T-helper 22 cell (primary cell): Measurements from ENCODE around the gene ZCCHC24.

Source experiments
- DNase-seq: peaks from one replicate; pipeline ENCODE4 v3.0.0-alpha.2; 2020; ENCODE audit warnings: low read depth

Gene ZCCHC24

DNA sequence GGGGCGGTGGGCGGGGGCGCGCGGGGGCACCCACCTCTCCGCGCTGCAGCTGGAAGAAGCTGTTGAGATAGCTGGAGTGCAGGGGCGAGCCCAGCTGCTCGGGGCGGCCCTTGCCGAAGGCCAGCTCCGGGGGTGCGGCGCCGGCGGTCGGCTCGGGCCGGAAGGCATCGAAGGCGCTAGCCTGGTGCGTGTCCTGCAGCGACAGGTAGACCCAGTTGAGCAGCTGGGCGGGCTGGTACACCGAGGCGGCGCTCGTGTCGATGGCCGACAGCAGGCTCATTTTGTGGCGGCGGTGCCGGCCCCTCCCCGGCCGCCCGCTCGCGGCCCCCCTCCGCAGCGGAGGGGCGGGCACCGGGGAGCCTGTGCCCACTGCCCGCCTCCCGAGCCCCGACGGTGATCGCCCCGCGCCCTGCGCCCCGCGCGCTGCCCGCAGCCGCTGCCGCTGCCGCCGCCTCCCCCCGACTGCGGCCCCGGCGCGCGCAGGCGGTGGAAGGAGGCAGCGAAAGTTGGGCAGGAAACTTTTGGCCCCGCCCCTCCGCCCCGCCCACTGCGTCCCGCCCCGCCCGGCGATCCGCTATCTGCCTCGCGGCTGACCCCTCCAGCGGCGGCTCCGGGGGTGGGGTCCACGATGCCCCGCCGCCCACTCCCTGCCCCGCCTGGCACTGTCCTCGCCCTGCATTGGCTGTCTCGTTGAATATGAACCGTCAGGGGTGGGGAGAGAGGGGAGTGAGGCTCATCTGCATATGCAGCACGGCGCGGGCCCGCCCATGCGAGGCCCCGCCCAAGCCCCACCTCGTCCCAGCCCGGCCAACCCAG lies at the start of gene ZCCHC24:
TSS of gene ZCCHC24 (minus strand) at position 464 of the 816 bp plus-strand sequence. CDS start at position 280, 184 bp downstream.
- DNase-seq: peak; percentile 94

DNA sequence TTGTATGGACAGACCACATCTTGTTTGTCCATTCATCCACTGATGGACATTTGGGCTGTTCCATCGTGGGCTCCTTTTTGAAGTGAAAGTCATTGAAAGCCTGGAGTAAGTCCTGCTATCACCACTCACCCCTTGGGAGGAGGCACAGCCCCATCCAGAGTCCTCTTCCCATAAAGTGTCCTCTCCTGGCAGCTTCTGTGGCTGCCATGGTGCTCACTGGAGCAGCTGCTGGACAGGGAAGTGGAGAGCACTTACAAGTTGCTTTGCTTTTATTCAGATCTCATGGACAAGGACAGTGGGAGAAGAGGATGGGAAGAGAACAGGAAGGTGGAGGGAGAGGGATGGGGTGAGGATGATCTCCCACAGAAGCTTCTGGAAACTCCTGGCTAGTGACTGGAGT lies 48.4 kb upstream of the ZCCHC24 start:
- no peak for DNase-seq

DNA sequence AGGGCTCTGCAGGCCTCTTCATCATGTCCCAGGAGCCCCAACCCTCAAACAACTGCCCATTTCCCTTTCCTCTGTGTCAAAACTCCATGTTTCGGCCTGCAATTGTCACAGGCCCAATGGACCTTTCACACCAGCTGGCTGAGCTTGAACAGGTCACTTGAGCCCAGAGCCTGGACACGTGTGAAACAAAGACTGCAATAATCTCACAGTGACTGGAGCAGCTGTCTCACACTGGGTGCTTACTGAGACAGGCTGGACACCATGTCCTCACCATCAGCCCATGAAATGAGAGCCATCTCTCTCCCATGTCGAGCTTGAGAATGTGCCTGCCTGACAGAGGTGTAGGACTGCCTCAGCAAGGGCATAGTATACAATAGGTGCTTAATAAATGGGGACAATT lies 47.4 kb upstream of the ZCCHC24 start:
- DNase-seq: no peak

DNA sequence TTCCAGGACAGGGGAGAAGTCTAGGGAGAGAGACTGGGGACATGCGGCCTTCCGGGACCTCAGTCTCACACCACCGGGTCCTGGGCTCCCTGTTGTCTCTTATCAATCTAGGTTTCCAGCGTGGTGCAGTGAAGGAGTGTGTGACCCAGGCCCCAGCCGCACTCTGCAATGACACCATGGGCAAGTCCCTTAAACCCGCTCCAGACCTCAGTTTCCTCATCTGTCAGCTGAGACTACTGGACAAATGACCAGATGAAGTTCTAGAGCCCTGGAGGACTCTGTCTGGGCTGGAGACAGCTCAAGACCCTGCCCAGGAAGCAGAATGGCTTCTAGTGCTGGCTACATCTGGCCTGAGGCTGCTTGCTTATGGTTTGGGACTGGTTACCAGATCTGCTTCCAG lies 46.8 kb upstream of the ZCCHC24 start:
- DNase-seq: no peak

DNA sequence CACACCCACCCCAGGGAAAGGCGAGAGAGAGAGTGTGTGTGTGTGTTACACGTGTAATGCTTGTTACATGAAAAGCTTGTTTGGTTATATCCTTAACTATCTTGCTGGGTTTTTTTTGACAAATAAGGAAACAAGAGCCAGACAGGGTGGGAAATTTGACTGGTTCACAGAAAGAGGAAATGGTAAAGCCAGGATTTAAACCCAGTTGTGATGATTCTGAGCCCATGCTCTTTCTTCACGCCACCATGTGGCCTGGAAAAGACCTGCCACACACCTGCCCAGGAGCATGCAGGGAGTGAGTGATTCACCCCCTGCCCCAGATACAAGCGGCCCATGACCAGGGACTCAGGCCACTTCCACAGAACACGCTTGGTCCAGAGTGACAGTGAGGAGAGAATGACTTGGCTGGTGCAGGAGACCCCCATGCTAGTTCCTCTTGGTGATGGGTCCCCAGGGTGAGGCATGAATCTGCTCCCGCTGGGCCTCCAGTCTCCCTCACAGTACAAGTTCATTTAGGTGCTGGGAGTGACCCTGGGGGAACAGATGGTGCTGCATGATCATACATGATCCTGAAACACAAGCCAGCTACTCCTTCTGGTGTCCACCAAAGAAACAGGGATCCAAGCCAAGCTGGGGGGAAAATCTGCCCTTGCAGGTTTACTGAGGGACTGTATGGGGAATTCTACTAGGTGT lies 45.9 kb upstream of the ZCCHC24 start:
- DNase-seq: no peak

DNA sequence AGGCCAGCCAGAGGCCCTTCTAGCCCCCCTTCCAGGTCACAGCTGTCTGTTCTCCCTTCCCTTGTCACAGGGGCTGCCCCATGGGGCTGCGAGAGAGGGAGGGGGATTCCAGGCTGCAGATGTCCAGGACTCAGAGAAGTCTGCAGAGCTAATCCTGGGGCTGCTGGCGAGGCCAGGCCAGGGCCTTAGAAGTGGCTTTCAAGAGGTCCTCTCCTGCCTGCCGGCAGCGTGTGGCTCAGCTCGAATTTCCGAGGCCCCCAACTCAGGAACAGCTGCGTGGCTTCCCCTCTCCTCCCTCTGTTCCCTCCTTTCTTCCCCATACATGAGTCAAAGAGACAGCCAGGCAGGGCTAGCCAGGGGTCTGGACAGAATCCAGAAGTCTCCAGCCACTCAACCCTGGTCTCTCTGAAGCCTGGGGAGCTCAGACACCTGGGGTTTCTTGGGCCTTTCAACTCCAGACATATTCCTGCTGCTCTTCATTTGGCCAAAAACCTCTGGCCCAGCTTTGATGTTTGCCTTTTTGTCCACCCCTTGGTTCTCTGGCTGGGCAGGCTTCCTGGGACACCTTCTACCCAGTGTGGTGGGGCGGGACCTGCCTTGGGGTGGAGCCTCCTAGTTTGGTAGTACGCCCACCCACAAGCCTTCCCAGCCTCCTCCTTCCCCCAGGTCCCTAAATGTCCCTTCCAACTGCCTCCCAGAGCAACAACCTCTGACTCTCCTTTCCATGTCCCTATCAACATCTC lies 45.1 kb upstream of the ZCCHC24 start:
- no peak for DNase-seq

DNA sequence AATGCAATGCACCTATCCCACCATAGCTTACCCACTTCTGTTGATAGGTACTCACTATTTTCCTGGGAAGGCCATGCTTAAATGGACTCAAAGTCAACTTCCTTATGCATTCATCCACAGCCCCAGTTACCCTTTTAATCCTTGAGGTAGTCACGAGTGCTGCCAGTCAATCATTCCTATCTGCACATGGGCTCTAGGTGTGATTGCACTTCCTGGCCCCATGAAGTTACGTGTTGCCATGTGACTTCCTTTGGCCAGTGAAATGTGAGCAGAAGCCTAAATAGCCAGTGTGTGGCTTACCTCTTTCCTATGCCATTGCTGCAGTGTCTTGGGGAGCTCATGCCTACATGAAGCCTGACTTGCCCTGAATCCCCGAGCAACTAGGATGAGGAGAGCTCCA lies 43.4 kb upstream of the ZCCHC24 start:
- DNase-seq: no peak

DNA sequence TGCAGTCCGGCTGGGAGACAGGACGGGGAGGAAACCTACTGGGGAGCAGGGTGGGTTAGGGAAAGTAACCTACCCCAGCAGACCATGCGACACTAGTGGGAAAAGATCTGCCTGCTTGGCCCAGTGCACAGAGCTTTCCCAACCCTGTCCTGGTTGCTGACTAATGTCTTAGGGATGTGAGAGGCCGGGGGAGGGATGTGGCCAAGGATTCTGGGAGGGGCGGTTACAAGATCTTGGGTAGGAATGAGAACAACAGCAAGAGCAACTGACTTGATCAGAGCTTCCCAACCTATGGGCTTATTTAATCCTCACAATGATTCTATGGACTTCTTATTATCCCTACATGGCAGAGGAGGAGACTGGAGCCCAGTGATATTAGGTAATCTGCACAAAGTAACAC lies 42.9 kb upstream of the ZCCHC24 start:
- DNase-seq: no peak

DNA sequence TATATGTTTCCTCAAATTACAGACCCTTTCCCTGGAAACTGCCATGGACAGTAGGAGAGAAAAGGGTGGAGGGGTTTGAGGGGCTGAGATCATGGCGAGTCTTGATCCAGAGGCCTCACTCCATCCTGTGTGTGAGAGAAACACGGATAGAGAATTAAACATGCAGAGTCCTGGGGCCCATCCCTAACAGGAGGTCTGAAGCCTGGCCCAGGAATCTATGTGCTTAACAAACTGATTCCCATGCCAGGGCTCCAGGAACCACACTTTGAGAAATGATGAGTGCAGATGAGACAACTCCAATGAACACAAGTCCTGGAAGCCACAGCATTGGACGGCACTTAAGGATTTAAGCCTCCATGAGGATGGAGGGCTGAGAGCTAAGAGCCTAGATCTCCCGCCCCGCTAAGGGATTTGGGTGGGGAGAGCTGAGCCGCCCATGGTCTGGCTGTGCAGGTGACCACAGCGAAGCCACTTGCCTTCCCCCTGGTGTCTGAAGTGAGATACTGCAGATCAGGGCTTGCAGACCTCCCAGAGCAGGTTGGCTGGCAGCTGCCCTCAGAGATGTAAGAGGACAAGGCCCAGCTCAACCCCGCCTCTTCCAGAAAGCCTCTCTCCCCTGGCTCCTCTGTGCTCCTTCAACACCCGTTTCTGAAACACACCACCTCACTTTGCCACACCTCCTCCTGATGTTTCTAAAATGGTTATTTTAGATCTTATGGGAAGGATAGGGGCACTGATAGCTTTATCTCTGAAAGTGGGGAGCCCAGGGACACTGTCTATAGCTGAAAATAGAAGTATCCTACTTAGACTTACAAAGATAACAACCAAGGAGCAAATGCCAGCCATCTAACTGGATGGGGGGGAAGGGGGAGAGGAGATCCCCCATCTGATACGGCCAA lies 42.1 kb upstream of the ZCCHC24 start:
- DNase-seq: no peak

DNA sequence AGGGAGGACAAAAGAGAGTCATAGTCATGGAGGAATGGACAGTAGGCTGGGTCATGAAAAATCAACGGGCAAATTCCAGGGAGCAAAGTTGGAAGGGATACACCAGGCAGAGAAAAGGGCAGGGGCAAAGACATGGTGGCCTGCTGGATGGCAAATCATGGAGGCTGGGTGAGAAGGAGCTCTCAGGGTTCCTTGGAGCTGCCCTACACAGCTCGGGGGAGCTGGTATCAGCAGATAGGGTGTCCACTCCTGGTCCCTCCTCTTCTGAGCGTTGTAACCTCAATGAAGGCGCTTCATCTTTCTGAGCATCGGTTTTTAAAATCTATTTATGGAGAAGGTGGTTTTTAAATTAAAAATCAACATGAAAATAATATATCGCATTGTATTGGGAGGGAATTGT lies 39.1 kb upstream of the ZCCHC24 start:
- DNase-seq: no peak

DNA sequence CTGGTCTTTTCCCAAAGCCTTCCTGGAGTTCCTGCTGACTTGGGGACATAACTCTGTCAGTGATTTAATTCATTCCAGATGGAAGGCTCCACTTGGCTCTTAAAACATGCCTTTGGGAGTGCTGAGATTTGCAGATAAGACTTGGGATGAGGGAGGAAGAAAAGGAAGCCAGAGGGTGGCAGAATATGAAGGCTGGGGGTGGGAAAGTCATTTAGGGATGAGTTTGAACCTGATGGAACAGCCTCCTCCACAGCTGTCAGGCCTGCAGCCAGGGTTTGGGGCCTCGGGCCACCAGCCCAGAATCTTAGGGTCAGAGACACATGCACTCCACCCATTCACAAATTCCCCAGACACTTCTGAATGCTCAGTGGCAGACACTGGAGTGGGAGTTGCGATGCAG lies 38.5 kb upstream of the ZCCHC24 start:
- no peak for DNase-seq

DNA sequence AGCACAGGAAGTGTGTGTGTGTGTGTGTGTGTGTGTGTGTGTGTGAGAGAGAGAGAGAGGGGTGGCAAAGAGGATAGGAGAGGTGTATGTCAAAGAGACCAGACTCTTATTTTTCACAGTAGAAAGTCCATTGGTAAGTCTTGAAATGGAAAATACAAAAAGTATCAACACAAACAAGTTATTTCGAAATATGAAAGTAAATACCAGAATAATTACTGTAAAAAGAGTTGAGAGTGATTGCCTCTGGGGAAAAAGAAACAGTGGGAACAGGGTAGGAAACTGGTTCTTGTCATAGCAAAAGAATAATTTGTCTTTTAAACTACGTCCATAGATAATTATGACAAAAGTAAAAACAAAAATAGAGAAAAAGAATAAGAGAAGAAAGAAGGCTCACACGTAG lies 37.9 kb upstream of the ZCCHC24 start:
- DNase-seq: no peak

DNA sequence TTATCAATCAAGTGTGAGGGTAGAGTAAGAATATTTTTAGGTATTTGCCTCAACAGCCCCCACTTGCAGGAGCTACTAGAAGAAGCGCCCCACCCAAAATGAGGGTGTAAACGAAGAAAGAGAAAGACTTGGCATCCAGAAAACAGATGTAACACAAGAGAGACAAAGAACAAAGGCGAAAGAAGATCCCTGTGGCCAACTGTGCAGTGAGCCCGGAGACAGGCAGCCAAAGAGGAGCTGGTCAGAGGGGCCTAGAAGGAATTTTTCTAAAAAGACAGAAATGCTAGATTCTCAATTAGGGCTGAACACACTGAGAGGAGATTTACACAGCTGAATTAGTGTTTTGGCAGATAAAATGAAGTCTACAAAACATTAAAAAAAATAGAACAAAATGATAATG lies 37.3 kb upstream of the ZCCHC24 start:
- DNase-seq: no peak

DNA sequence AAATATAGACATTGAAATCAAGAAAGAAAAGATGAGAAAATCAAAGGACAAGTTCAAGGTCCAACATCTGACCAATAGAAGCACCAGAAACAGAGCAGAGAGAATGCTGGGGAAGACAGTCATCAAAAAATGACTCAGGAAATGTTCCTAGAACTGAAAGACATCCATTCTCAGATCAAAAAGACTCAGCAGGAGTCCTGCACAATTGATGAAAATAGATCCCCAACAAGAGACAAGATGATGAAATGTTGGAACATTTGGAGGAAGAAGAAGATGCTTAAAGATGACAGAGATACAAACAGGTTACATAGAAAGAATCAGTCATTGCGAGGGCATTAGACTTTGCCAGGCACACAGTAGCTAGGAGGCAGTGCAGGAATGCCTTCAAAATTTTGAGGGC lies 36.9 kb upstream of the ZCCHC24 start:
- DNase-seq: no peak

DNA sequence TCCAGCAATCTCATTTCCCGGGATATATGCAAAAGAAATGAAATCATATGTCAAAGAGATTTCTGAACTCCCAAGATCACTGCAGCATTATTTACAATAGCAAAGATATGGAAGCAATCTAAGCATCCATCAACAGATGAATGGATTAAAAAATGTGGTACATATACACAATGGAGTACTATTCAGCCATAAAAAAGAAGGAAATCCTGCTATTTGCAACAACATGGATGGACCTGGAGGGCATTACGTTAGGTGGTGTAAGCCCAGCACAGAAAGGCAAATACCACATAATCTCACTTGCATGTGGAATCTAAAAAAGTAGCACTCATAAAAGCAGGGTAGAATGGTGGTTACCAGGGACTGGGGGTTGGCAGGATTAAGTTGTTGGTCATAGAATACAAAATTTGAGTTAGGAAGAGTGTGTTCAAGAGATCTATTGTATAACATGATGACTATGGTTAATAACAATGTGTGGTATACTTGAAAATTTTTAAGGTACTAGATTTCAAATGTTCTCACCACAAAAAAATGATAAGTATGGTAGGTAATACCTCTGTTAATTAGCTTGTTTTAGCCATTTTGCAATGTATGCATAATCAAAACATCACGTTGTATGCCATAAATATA lies 34.0 kb upstream of the ZCCHC24 start:
- no peak for DNase-seq

DNA sequence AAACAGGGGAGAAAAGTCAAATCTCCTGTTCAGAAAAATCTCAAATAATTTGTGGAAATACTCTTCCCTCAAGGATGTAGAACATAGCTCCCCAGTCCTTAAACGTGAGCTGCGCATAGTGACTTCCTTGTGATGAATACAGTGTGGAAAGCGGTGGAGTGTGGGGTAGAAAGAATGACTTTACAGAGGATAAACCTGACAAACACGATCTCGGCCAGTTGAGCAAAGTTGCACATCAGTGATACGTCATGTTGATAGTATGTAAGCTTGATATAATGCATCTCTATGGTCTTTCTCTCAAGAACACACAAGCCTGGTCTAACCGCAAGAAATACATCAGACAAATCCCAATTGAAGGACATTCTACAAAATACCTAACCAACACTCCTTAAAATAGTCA lies 32.0 kb upstream of the ZCCHC24 start:
- no peak for DNase-seq

DNA sequence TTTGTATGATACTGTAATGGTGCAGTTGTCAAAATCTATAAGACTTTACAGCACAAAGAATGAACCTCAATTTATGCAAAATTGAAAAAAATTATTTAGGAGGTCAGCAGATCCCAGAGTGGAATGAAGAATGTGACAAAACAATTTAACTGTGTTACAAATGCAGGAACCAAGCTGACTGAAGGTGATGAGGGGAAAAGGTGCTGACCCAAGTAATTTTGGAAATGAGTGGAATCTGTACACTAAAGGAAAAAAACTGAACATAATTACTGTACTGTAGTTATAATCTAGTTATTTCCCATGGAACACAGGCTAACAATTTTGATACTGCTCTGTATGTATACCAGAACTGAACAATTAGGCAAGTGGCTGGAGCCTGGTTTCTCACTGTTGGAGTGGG lies 31.2 kb upstream of the ZCCHC24 start:
- DNase-seq: no peak

DNA sequence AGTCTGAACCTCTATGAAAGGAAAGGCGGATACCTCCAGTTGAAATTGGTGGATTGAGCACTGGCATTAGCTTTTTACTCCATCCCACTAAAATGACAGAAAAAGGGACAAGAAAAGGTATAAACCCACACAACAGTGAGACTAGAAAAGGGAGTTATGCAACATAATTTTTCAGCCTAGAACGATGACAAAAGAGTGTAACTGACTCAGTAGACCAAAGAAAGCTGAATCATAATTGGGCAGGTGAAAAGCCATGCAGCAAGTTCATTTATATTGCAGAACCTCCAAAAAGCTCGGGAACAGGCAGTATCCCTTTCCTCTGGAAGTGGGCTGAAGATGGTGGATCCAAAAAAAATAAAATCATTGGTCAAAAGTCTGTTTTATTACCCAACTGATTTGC lies 30.5 kb upstream of the ZCCHC24 start:
- no peak for DNase-seq

DNA sequence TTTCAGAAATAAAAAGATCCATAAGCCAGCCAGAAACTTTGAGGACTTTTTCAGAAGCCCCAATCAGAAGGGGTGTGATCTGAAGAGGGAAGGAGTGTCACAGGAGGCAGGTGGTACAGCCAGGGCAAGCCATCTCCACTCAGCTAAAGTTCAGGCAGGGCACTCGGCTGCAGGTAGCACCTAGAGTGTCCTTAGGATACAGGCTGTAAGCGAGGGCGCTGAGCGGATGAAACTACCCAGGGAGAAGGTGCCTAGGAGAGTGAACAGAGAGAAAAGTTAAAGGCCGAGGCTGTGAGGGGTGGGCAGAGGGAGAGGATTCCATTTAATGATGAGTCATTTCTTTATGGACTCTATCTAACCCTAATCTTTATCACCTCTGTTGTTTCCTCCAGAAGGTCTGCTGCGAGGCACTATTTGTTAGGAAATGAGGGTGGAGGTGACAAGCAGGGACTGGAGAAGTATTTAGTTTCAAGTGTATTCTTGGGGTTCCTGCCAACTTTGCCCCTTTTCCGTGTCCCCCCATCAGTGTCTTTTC lies 29.8 kb upstream of the ZCCHC24 start:
- no peak for DNase-seq

DNA sequence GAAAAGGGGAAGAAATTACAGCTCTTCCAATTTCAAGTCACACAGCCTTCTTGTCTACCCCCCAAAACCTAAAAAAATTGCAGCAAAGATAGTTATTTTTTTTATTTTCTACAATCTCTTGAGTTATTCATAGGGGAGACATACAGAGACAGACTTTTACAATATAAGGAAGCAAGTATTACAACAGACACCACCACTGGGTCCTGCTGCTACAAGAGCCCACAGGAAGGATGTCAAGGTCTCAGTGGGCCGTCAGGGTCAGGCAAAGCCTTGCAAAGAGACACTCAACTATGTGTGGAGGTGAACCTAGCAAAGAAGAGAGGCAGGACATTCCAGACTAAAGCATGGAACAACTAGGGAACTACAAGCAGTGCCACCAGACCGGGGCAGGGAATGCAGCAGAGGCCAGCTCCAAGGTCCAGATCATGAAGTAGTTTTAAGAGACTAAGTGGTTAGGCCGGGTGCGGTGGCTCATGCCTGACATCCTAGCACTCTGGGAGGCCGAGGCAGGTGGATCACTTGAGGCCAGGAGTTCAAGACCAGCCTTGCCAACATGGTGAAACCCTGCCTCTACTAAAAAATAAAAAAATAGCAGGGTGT lies 28.2 kb upstream of the ZCCHC24 start:
- DNase-seq: no peak

DNA sequence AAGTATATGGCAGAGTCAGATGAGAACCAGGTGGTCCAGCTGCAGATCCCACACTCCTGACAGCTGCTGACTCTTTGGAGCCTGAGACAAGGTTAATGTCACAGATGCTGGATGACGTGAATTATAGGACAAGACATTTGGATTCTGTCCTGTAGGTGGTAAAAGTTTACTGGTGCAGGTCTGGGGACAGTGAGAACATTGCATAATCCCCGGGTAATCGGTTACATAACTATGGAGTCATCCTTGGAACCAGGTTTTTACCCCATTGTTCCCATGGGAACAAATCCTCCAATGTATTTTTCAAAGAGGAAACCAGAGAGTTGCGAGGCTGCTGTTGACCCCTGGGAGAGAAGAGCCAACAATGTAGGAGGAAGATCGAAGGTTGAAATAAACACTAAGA lies 27.5 kb upstream of the ZCCHC24 start:
- DNase-seq: no peak
